Stimulated activated CD4-positive, alpha-beta T cell treated with anti-CD3 and anti-CD28 coated beads, Interleukin-1b, Interleukin-23, amount 100 ng/mL, for 4 hours (primary cell): ENCODE data around the gene NRROS.
A peak's percentile ranks its signal among the peaks of the same experiment; 100 is the strongest.
"Not testable (repeated sequence)": the region's sequence is repeated elsewhere in the genome, so short reads cannot be mapped to it uniquely, and the experiment has no call there.

Experiments
- DNase-seq, 2 donors: peaks; one replicate each; pipeline ENCODE4 v3.0.0-alpha.2; 2020; ENCODE audit warnings: low read depth in 2 of 2

Gene NRROS

GRCh38 chr3:196624907-196625306 lies 14.6 kb upstream of the NRROS start:
- no peak for DNase-seq

GRCh38 chr3:196625331-196625730 lies 14.2 kb upstream of the NRROS start:
- no peak for DNase-seq

- DNase-seq = no peak
Measured at GRCh38 chr3:196627918-196628231, 11.6 kb upstream of the NRROS start.

GRCh38 chr3:196629228-196629627 lies 10.3 kb upstream of the NRROS start:
- no peak for DNase-seq

GRCh38 chr3:196631682-196632045 lies 7.8 kb upstream of the NRROS start:
- DNase-seq = no peak

- peak; percentile 66 to 76 for DNase-seq
Measured at GRCh38 chr3:196632046-196632751, 7.3 kb upstream of the NRROS start.

- DNase-seq = no peak
Measured at GRCh38 chr3:196633555-196634151, 5.8 kb upstream of the NRROS start.

- no peak for DNase-seq
Measured at GRCh38 chr3:196634224-196634623, 5.3 kb upstream of the NRROS start.

GRCh38 chr3:196634829-196635228 lies 4.7 kb upstream of the NRROS start:
- DNase-seq = no peak

- DNase-seq = no peak
Measured at GRCh38 chr3:196636369-196637349, 2.8 kb upstream of the NRROS start.

GRCh38 chr3:196637941-196638340 lies 1.6 kb upstream of the NRROS start:
- not testable (repeated sequence) for DNase-seq

- no peak for DNase-seq
Measured at GRCh38 chr3:196638861-196639482, 522 bp upstream of the NRROS start.

GRCh38 chr3:196640297-196641018 lies 964 bp downstream of the NRROS start:
- DNase-seq = no peak

GRCh38 chr3:196641333-196642054 lies 2.0 kb downstream of the NRROS start:
- peak in 1 of 2 donors; percentile 43 for DNase-seq

GRCh38 chr3:196642434-196642833 lies 2.9 kb downstream of the NRROS start:
- no peak for DNase-seq

GRCh38 chr3:196643201-196643749 lies 3.8 kb downstream of the NRROS start:
- DNase-seq = no peak

- no peak for DNase-seq
Measured at GRCh38 chr3:196643761-196644160, 4.3 kb downstream of the NRROS start.

GRCh38 chr3:196645096-196645495 lies 5.6 kb downstream of the NRROS start:
- DNase-seq = no peak

- DNase-seq = no peak
Measured at GRCh38 chr3:196645897-196646665, 6.6 kb downstream of the NRROS start.
